GM18517 (cell line): ENCODE results near the gene GPR137.
"Not testable (repeated sequence)": the region's sequence is repeated elsewhere in the genome, so short reads cannot be mapped to it uniquely, and the experiment has no call there.

Source experiments
- ATAC-seq: cut with Tn5 transposase; IDR thresholded peaks from one replicate; pipeline ENCODE4 v1.9.1; 2021; ENCODE audit warnings: mild to moderate bottlenecking, moderate library complexity; ENCODE audit not compliant: unreplicated experiment

Gene GPR137

DNA sequence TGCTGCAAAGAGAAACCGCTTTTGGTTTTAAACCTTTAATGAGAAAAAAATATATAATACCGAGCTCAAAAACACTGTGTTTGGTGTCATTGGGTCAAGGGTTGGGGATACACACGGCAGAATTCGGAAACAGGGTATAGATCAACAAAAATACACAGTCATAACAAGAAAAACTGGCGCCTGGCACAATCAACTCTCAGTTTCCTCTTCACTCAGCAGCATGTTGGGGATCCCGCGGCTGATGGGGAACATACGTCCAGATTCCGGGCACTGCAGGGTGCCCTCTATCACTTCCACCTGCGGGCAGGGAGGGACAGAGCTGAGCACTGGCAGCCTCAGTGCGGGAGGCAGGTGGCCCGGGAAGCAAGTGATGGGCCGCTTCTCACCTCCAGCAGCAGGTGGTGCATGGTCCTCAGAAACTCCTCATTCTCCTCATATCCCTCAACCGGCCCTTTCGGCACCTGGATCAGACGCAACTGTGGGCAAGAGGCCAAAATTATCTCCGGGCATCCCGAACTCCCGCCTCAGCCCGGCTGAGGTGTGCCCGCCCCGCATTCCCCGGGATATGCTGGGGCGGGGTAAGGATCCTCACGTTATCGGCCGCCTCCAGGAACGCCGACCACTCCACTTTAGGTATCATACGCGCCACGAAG lies 31.1 kb downstream of the GPR137 start:
- ATAC-seq = peak; percentile 11

DNA sequence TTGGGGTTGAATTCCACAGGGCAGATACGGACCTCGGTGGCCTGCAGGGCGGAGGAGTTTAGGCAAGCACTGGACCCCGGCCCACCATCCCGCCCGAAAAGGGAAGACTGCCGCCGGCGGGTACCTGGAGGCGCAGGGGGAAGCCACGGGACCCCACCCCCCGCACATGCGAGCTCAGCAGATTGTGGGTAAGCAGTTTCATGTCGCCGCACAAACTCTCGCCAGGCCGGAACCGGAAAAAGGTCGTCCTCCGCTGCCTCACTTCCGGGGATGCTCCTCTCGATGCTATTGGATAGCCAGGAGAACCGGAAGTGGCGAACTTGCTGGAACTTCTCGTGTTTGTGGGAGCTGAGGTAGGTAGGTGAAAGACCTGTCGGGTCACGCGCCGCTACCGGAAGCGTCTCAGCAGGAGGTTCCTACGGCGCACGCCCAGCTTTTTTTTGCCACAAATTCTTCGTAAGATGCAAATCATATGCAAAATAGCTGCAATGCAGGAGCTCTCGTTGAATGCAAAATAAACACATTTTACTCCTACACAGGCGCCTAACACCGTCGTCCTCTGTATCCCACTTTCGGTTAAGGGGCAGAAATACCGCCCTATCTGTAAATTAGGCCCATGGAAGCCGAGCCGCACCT lies 31.8 kb downstream of the GPR137 start, which contains the start of gene TRMT112:
Gene TRMT112, minus strand, starts transcription at position 235 of the 636 bp plus-strand sequence. Its CDS starts 33 bp downstream, at position 202.
- ATAC-seq = peak; percentile 62

GRCh38 chr11:64317961-64318765 lies 32.5 kb downstream of the GPR137 start, which contains the start of gene PRDX5:
Gene PRDX5 (plus strand): TSS chr11:64318121. CDS start chr11:64318216, 95 bp downstream.
- peak; percentile 69 for ATAC-seq

- no peak for ATAC-seq
Measured at GRCh38 chr11:64318766-64319761, 33.4 kb downstream of the GPR137 start.

GRCh38 chr11:64320556-64320955 lies 34.9 kb downstream of the GPR137 start:
- no peak for ATAC-seq

GRCh38 chr11:64321026-64321425 lies 35.4 kb downstream of the GPR137 start:
- no peak for ATAC-seq

- ATAC-seq = no peak
Measured at GRCh38 chr11:64321533-64321932, 35.9 kb downstream of the GPR137 start.

DNA sequence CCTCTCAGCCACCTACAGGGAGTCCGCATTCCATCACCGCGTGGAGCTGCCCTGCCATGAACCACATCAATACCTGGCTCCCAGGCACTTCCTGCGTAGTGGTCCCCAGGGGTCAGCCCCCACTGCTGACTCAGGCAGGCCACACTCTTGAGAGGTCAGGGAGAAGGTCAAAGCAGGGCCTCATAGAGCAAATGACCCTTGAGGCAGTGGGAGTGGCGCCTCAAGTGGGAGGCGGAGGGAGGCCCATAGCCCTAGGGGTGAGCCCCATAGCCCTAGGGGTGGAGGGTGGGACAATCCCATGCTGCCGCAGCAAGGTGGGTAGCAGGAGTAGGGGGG lies 37.2 kb downstream of the GPR137 start:
- ATAC-seq = no peak

DNA sequence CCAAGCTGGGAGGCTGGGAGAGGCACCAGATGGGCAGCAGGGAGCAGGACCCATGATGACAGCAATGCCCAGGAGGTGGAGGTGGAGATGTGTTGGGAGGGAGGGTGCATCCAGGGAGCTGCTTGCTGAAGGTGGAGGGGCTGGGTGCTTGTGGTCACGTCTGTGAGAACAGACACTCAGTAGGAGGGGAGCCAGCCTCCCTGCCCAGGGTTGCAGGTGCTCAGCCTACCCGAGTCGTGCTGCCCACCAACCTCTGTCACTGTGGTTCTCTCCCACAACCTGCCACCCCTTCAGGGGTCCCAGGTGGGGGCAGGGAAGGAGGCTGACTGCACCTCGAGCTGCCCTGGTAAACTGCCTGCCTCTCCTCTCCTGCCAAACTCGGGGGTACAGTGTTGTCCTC lies 37.7 kb downstream of the GPR137 start:
- ATAC-seq = no peak

DNA sequence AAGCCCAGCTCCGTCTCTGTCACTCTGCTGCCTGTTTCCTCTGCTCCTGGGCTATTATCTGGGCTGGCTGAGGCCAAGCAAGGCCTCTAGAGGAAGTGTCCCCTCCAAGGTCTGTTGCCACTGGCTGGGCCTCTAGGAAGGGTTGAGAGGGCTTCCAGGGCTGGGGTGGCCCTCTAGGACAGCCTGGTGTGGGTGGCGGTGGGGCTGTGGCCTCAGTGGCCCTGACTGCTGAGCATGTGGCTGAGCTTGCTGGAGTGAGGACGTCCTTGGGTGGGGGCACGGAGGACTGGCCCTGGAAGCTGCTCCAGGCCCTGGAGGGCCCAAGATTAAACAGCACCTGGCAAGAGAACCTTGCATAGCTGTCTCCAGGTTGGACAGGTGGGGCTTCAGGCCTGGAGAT lies 38.3 kb downstream of the GPR137 start:
- ATAC-seq = not testable (repeated sequence)

DNA sequence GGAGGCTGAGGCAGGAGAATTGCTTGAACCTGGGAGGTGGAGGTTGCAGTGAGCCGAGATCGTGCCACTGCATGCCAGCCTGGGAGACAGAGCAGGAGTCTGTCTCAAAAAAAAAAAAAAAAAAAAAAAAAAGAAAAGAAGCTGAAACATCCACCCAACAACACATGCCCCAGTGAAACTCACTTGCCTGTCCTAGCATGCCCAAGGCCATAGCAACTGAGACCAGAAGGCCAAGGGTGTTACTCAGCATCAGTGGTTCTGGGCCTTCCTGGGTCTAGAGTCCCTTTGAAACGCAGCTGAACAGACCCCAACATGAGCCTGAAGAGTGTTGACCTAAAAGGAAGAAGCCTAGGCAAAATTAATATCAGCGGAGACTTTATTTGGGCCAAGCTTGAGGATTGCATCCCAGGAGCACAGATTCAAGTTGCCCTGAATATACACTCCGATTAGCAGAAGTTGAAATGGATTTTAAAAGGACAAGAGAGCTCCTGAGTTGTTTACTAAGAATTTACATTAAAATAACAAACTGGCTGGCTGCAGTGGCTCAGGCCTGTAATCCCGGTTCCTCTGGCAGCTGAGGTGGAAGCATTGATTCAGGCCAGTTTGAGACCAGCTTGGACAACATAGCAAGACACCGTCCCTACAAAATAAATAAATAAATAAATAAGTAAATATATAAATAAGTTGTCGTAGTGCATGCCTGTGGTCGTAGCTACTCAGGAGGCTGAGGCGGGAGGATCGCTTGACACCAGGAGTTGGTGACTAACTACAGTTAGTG lies 39.2 kb downstream of the GPR137 start:
- ATAC-seq = no peak

DNA sequence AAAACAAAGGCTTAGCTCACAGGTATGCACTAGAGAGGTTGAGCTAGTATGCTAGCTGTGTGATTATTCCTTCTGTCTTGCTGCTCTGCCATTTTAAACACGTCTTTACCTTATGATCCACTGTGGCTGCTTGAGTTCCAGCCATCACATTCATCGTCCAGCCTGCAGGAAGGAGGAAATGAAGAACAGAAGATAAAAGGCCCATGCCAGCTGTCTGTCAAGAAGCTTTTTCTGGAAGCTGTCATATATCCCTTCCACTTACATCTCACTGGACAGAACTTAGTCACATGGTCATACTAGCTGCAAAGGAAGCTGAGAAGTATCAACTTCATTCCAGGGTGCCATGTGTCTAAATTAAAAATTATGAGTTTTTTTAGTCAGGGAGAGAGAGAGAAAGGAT lies 41.7 kb downstream of the GPR137 start:
- ATAC-seq = no peak

GRCh38 chr11:64327993-64328392 lies 42.3 kb downstream of the GPR137 start:
- no peak for ATAC-seq

GRCh38 chr11:64330888-64331287 lies 45.2 kb downstream of the GPR137 start:
- ATAC-seq = no peak

DNA sequence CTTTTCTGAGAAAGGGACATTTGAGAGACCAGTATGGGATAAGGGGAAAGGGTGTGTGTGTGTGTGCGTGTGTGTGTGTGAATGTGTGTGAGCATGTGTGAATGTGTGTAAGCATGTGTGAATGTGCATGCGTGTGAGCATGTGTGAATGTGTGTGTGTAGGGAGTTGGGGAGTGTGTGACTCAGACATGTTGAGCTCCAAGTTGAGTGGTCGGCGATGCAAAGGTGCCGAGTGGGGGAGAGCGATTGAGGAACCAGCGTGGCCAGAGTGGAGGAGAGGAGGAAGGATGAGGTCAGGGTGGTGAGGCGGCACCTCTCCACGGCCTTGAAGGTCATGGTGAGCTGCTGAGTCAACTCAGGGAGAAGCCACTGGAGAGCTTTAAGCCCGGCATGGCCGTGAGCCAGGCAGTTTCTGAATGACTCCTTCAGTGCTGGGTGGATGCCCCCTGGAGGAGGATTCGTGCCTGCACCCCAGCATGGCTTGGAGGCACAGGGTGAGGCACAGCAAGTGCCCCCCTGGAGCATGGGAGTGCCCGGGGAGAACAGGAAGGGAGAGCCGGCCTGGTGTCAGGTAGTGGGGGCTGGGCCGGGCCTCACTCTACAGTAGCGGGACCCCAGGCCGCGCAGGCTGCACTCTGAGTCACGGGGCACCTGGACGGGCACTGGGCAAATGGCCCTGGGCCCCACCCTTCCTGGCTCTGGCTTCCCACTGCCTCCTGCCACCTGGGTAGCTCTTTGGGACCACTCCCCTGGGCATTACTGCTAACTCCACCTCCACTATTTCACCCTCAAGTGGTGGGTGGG lies 46.1 kb downstream of the GPR137 start:
- ATAC-seq = peak; percentile 37

GRCh38 chr11:64333556-64333955 lies 47.9 kb downstream of the GPR137 start:
- no peak for ATAC-seq

- peak; percentile 78 for ATAC-seq
Measured at GRCh38 chr11:64334764-64335735, 49.4 kb downstream of the GPR137 start.
